Measurements from ENCODE around the gene PAX3.

DNA sequence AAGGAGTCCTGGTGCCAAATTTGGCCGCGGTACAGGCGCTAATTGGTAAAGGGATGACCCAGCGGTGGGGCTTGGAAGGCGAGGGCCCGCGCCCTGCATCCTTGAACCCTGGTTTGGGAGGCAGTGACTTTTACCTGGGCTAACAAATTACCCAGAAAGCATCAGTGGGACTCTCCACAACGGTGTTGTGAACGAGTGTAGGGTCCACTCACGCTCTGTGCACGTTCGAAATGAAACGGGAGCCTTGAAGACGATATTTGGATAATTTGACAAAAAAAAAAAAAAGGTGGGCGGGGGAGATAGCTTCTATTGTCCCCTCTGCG is 3.0 kb upstream of the PAX3 start:
- TF ChIP-seq, protein P1, sequence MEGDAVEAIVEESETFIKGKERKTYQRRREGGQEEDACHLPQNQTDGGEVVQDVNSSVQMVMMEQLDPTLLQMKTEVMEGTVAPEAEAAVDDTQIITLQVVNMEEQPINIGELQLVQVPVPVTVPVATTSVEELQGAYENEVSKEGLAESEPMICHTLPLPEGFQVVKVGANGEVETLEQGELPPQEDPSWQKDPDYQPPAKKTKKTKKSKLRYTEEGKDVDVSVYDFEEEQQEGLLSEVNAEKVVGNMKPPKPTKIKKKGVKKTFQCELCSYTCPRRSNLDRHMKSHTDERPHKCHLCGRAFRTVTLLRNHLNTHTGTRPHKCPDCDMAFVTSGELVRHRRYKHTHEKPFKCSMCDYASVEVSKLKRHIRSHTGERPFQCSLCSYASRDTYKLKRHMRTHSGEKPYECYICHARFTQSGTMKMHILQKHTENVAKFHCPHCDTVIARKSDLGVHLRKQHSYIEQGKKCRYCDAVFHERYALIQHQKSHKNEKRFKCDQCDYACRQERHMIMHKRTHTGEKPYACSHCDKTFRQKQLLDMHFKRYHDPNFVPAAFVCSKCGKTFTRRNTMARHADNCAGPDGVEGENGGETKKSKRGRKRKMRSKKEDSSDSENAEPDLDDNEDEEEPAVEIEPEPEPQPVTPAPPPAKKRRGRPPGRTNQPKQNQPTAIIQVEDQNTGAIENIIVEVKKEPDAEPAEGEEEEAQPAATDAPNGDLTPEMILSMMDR (IDR thresholded peaks at IDR 0.05): no peak
- no peak for TF ChIP-seq POLR2A (IDR thresholded peaks at IDR 0.05)
- TF ChIP-seq EP300 (IDR thresholded peaks at IDR 0.05): no peak
